Stimulated activated CD4-positive, alpha-beta T cell treated with anti-CD3 and anti-CD28 coated beads, TNF-alpha, amount 100 ng/mL, for 24 hours (primary cell): ENCODE results near the gene TMEM130.
"Not testable (repeated sequence)": the region's sequence is repeated elsewhere in the genome, so short reads cannot be mapped to it uniquely, and the experiment has no call there.

Source experiments
- DNase-seq, 3 experiments: peaks; one replicate each; pipeline ENCODE4 v3.0.0-alpha.2; 2020; ENCODE audit warnings: low read depth in 3 of 3

Gene TMEM130

GRCh38 chr7:98877692-98878364 is 8.0 kb upstream of the TMEM130 start:
- no peak for DNase-seq

- no peak for DNase-seq
Observed at GRCh38 chr7:98877146-98877545, 7.3 kb upstream of the TMEM130 start.

- DNase-seq, result no peak
Observed at GRCh38 chr7:98875501-98875900, 5.7 kb upstream of the TMEM130 start.

- DNase-seq, result no peak
Observed at GRCh38 chr7:98874942-98875341, 5.1 kb upstream of the TMEM130 start.

- DNase-seq, result not testable (repeated sequence)
Observed at GRCh38 chr7:98873610-98874009, 3.8 kb upstream of the TMEM130 start.

GRCh38 chr7:98872328-98872924 is 2.6 kb upstream of the TMEM130 start:
- DNase-seq, result no peak

GRCh38 chr7:98870807-98871491 is 1.1 kb upstream of the TMEM130 start:
- DNase-seq, result no peak

- peak; percentile 55 to 81 (median 56) for DNase-seq
Observed at GRCh38 chr7:98870121-98870651, 372 bp upstream of the TMEM130 start.

GRCh38 chr7:98869027-98869596 is 702 bp downstream of the TMEM130 start:
- DNase-seq, result no peak

GRCh38 chr7:98868450-98868849 is 1.4 kb downstream of the TMEM130 start:
- no peak for DNase-seq

GRCh38 chr7:98866765-98867164 is 3.0 kb downstream of the TMEM130 start:
- DNase-seq, result no peak

GRCh38 chr7:98866351-98866750 is 3.5 kb downstream of the TMEM130 start:
- DNase-seq, result no peak

- no peak for DNase-seq
Observed at GRCh38 chr7:98864731-98865453, 4.9 kb downstream of the TMEM130 start.

- DNase-seq, result no peak
Observed at GRCh38 chr7:98863601-98864000, 6.2 kb downstream of the TMEM130 start.

GRCh38 chr7:98862716-98863420 is 6.9 kb downstream of the TMEM130 start:
- no peak for DNase-seq

- DNase-seq, result no peak
Observed at GRCh38 chr7:98862203-98862602, 7.6 kb downstream of the TMEM130 start.

GRCh38 chr7:98860071-98860470 is 9.7 kb downstream of the TMEM130 start:
- no peak for DNase-seq

- no peak for DNase-seq
Observed at GRCh38 chr7:98855610-98856422, 14.0 kb downstream of the TMEM130 start.

GRCh38 chr7:98852826-98853225 is 17.0 kb downstream of the TMEM130 start:
- DNase-seq, result no peak

GRCh38 chr7:98848918-98849317 is 20.9 kb downstream of the TMEM130 start:
- DNase-seq, result no peak
